ENCODE data around the gene ERF. TPM values are rescaled to one million over a fixed set of nuclear protein-coding genes. Genes with fewer than 3 reads are reported as not detected.
A peak's percentile ranks its signal among the peaks of the same experiment; 100 is the strongest.

ERF gene
- total RNA-seq, 2 donors from 2014 or later, result 33.9 to 121 TPM

DNA sequence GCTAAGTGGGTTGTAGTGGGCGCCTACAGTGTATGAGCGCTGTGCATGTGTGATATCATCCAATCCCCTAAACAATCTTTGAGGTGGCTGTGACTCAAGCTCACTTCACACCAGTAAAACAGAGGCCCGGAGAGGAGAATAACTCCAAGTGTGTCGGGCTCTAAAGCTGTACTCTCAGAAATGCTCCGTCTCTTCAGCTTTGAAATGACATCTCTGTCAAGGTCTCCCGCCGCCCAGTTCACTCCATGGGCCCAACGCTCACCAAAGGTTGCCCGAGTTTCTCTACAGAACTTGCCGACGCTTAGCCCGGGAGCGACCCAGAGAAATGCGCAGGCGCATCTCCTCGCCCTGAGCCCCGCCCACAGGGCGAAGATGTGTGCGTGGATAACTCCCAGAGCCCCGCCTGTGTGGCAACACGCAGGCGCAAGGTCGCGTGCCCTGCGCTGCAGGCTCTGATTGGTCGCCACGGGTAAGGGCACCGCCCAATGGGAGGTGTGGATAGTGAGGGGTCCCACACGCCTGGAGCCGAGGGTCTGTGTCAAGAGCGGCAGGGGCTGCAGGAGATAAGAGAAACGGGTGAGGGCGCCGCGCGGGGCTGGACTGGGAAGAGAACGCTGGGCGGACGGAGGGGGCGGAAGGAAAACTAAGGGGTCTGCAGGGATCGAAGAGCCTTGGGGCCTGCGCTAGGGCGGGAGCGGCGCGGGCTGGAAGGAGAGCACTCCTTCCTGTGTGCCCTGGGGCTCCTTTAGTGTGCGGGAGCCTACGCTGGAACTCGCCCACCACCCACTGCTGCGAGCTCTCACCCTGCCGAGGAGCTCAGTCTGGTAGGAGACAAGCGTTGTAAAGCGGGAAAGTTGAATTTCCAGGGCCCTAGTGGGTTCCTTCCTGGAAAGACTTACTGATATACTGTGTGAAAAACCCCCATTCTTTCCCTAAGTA, 34.8 kb downstream of the ERF start, which contains the start of gene ZNF526:
Gene ZNF526 (plus strand): TSS at position 501 of the 939 bp plus-strand sequence. CDS start 4,092 bp downstream, outside the sequence.
- H3K36me3 ChIP-seq, result peaks cover 0 to 10% of the 10 kb centered on the region in 2 donors
- under 1% methylated on average over 53 of the region's 53 CpGs for WGBS
- no peaks in the 10 kb centered on the region for H3K27me3 ChIP-seq (replicated peaks; ENCODE audit: insufficient read depth)
- H3K9me3 ChIP-seq, result no peaks in the 10 kb centered on the region
- intact Hi-C loops (cut with DNase I), result loop anchor here (10.0 kb wide), 1 partner anchor 175 kb away; the partner anchor contains the start of gene CNFN
- H3K27ac ChIP-seq, result peak within 1 kb of the TSS; percentile 84 to 90
- peak within 1 kb of the TSS; percentile 63 to 73 for H3K4me3 ChIP-seq
- TF ChIP-seq, protein P1, sequence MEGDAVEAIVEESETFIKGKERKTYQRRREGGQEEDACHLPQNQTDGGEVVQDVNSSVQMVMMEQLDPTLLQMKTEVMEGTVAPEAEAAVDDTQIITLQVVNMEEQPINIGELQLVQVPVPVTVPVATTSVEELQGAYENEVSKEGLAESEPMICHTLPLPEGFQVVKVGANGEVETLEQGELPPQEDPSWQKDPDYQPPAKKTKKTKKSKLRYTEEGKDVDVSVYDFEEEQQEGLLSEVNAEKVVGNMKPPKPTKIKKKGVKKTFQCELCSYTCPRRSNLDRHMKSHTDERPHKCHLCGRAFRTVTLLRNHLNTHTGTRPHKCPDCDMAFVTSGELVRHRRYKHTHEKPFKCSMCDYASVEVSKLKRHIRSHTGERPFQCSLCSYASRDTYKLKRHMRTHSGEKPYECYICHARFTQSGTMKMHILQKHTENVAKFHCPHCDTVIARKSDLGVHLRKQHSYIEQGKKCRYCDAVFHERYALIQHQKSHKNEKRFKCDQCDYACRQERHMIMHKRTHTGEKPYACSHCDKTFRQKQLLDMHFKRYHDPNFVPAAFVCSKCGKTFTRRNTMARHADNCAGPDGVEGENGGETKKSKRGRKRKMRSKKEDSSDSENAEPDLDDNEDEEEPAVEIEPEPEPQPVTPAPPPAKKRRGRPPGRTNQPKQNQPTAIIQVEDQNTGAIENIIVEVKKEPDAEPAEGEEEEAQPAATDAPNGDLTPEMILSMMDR (IDR thresholded peaks at IDR 0.05), result no peak
- peak; percentile 100 for TF ChIP-seq POLR2AphosphoS5 (IDR thresholded peaks at IDR 0.05)
- TF ChIP-seq POLR2A (IDR thresholded peaks at IDR 0.05), result peak; percentile 89
- peak; percentile 96 for DNase-seq (ENCODE audit: low spot score)
- peaks cover 22% of the 10 kb centered on the region for H3K4me1 ChIP-seq (replicated peaks)

DNA sequence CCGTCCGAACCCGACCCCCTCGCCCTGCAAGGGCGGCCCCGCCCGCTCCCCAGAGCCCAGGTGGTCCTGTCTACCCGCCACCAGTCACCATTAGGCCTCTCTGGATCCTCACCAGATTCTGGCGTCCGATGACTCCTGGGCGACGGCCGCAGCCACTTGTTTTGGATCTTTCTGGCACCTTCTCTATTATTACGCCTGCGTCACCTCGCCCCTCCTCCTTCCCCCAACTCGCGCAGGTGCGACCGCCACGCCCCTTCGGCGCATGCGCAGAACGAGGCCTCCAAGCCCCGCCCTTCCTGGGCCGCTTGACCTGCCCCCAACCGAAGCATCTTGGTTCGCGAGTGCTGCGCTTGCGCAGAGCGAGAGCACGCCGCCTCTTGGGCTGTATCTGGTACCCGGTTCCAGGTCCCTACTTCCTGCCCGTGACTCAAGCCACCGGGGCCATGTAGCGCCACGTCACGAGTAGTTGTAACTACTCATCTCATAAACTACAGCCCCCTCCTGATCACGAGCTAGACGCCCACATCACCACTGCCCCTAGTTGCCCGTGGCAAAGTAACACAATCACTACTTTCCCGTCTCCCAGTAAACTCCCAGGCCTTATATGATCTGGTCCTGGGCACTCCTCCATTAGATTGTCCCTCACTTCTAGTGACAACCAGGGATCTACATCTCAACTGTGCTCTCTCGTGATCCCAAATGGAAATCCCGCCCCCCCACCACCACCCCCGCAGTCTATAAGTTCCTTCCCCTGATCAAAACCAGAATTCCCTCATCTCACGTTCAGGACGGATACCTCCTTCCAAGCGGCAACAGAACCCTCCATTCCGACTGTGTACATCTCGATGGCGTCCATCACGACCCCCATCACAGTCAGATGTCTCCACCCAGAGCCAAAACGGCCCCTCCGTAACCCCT, 37.1 kb downstream of the ERF start, which contains the start of gene DEDD2:
Gene DEDD2 (minus strand): TSS at position 158 of the 918 bp plus-strand sequence. CDS start 670 bp downstream, outside the sequence.
- Histone ChIP-seq H3K4me3 (peak within 1 kb of the TSS; percentile 77 to 85), H3K9me3 (no peaks in the 10 kb centered on the region), H3K36me3 (peaks cover 0 to 8% of the 10 kb centered on the region in 2 donors), H3K27me3 (replicated peaks; ENCODE audit: insufficient read depth) (no peaks in the 10 kb centered on the region), H3K4me1 (replicated peaks) (peaks cover 22% of the 10 kb centered on the region), H3K27ac (peak within 1 kb of the TSS; percentile 98)
- DNase-seq (ENCODE audit: low spot score), result peak; percentile 97
- intact Hi-C loops (cut with DNase I), result loop anchor here (10.0 kb wide), 1 partner anchor 177 kb away; the partner anchor contains the start of gene CNFN
- TF ChIP-seq POLR2AphosphoS5 (IDR thresholded peaks at IDR 0.05), result peak; percentile 100
- peak; percentile 99 for TF ChIP-seq POLR2A (IDR thresholded peaks at IDR 0.05)
- TF ChIP-seq, protein P1 (IDR thresholded peaks at IDR 0.05), result peak in 1 of 4 experiments; percentile 34
- WGBS, result 16% methylated on average over 57 of the region's 57 CpGs

DNA sequence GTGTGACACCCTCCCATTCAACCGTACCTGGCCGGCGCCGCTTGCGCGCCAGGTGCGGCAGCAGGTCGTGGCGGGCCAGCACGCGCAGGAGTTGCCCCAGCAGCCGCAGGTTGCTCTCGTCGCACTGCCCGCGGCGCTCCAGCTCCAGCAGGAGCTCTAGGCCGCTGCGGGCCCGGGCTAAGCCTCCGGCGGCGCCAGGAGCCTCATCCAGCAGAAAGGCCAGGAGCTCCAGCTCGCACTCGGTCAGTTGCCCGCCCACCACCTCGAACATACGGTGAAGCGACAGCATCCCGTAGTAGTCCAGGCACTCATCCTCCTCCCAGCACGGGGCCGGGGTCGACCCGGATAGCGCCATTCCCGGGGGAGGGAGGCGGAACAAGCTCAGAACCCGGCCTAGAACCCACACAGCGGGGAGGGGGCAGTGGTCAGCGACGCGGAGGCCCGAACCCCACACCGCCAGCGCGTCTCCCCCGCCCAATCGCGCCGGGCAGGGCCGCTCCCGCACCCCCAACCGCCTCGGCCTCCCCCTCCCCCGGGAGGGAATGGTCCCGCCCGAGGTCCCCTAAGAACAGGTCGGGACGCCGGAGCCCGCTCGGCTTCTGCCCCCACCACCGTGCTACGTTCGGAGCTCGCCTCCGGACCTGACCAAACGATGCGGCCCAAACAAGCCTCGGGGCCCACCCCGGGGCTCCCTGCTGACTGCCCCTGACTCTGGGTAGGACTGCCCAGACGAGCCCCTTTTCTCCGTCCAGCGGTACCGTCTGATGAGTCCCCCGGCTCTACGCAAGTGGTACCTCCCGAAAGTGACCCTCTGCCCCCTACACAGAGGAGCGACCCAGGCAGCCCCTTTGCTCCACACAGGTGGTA, 38.0 kb downstream of the ERF start:
- H3K4me3 ChIP-seq, result peak overlapping the region; percentile 77 to 85
- peaks cover 22% of the 10 kb centered on the region for H3K4me1 ChIP-seq (replicated peaks)
- peak; percentile 53 for TF ChIP-seq POLR2A (IDR thresholded peaks at IDR 0.05)
- TF ChIP-seq, protein P1 (IDR thresholded peaks at IDR 0.05), result no peak
- intact Hi-C loops (cut with DNase I), result loop anchor here (10.0 kb wide), 1 partner anchor 178 kb away; the partner anchor contains the start of gene CNFN
- H3K9me3 ChIP-seq, result no peaks in the 10 kb centered on the region
- peak overlapping the region; percentile 98 for H3K27ac ChIP-seq
- 1% methylated on average over 64 of the region's 79 CpGs for WGBS
- H3K36me3 ChIP-seq, result peaks cover 0 to 8% of the 10 kb centered on the region in 2 donors
- DNase-seq (ENCODE audit: low spot score), result no peak
- H3K27me3 ChIP-seq (replicated peaks; ENCODE audit: insufficient read depth), result no peaks in the 10 kb centered on the region
